Astrocyte (in vitro differentiated cells and primary cell): ENCODE data around the gene GCC1.

ENCODE experiments used
- EZH2 ChIP-seq: IDR thresholded peaks from 2 replicates; pipeline ENCODE4 v1.6.1; 2012; ENCODE audit warnings: mild to moderate bottlenecking, low read length, inconsistent platforms; ENCODE audit not compliant: insufficient read depth
- TF ChIP-seq, protein P1 (sequence below): IDR thresholded peaks from 2 replicates; pipeline ENCODE4 v1.5.1; 2011; ENCODE audit warnings: low read depth, mild to moderate bottlenecking, inconsistent platforms, low read length, moderate library complexity; ENCODE audit not compliant: insufficient read depth

DNA sequence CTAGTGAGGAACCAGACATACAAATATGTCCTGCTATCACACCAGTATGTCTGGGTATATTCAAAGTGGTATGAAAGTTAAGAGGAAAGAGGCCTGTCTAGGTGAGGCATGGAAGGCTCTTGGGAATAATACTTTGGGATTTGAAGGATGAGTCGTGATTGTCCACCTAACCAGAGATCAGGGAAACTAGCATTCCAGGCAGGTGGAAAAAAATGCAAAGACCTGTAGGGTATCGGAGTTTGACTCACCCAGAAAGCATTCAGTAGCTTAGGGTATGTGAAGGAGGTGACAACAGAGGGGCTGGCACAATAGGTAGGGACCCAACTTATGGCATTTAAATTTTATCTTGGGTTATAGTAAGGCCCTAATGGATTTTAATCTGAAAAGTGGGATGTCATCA lies 950 bp upstream of the GCC1 start:
- TF ChIP-seq, protein P1, sequence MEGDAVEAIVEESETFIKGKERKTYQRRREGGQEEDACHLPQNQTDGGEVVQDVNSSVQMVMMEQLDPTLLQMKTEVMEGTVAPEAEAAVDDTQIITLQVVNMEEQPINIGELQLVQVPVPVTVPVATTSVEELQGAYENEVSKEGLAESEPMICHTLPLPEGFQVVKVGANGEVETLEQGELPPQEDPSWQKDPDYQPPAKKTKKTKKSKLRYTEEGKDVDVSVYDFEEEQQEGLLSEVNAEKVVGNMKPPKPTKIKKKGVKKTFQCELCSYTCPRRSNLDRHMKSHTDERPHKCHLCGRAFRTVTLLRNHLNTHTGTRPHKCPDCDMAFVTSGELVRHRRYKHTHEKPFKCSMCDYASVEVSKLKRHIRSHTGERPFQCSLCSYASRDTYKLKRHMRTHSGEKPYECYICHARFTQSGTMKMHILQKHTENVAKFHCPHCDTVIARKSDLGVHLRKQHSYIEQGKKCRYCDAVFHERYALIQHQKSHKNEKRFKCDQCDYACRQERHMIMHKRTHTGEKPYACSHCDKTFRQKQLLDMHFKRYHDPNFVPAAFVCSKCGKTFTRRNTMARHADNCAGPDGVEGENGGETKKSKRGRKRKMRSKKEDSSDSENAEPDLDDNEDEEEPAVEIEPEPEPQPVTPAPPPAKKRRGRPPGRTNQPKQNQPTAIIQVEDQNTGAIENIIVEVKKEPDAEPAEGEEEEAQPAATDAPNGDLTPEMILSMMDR = no peak
- no peak for TF ChIP-seq EZH2
